HG02759 (cell line): ENCODE data around the gene GDF15.

Experiments used
- ATAC-seq: cut with Tn5 transposase; IDR thresholded peaks from one replicate; pipeline ENCODE4 v1.9.1; 2021; ENCODE audit warnings: mild to moderate bottlenecking, moderate library complexity; ENCODE audit not compliant: unreplicated experiment

Gene GDF15

GRCh38 chr19:18428787-18429674 lies 43.1 kb downstream of the GDF15 start:
- peak; percentile 73 for ATAC-seq

- no peak for ATAC-seq
These were observed 43.9 kb downstream of the GDF15 start for GRCh38 chr19:18429717-18430416.

DNA sequence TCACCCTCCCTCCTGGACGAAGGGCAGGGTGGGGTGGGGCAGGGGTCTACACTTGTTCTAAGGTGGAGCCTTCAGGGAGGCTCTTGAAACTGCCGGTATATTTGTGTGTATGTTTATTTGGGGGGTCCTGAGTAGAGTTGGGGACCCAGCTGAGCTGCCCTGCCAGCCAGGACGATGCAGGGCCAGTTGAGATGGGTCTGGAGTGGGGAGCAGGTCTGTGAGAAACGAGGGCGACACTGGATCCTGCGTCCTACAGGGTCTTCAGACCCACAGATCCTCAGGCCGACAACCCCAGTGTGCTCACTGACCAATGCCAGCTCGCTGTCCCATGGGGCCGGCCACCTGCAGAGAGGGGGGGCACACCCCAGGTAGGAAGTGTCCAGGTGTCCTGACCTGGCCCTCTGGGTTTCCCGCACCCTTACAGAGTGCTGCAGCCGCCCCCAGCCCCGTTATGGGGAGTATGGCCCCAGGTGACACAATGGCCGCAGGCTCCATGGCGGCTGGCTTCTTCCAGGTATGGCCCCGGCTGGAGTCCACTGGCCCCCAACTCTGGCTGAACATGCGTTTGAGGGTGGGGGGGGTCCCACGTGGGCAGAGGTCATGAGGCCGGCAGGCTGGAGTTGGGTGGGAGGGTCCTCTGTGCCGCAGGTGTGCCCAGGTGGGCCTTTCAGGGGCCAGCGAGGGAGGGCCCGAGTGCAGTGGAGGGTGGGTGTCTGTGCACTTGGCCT lies 44.6 kb downstream of the GDF15 start:
- no peak for ATAC-seq

GRCh38 chr19:18431351-18432197 lies 45.6 kb downstream of the GDF15 start:
- no peak for ATAC-seq

GRCh38 chr19:18432275-18433014 lies 46.5 kb downstream of the GDF15 start:
- no peak for ATAC-seq

DNA sequence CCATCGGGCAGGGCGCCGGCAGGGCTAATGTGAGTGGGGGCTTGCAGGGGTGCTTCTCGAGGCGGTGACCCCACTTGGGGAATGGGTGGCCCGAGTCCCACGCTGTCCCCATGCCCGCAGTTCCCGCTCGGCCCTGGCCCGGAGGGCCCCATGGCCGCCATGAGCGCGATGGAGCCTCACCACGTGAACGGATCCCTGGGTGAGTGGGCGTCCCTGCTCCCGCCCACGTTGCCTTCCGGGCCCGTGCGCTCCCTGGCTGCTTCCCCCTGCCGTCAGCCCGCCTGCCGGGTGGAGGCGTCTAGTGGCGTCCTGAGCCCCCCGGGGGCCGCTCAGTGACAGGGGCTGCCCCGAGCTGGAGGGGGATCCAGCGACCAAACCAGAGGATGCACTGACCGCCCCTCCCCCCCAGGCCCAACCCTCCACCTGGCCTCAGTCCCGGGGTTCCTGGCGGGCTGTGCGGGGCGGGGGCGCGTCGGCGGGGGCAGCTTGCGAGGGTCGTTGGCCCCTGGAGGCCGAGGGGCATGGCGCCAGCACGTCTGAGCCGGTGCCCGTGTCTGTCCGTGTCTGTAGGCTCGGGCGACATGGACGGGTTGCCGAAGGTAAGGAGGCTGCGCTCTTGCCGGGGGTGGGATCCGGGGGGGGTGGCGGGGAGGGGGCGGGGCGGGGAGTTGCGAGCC lies 47.2 kb downstream of the GDF15 start:
- no peak for ATAC-seq

DNA sequence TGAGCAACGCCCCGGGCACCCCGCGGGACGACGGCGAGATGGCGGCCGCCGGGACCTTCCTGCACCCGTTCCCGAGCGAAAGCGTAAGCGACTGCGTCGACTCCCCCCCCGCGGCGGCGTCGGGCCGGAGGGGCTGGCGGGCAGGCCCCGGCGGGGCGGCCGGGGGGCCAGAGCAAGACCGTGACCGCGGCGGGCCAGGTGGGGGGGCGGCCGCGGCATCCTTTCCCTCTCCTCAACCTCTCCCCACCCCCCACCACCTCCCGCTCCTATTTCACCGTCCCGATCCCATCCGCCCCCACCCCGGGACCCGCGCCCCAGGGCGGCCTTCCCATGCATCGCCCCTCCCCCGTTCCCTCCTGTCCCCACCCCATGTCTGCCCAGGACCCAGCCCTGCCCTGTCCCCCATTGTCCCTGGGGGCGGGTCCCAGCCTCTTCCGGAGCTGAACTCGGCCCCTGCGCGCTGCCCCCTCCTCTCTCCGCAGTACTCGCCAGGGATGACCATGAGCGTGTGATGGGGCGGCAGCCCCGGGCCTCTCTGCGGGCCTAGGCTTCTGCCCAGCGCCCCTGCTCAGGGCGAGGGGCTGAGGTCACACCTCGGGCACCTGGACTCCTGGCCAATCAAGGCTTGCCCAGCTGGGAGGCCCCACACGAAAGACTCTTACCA lies 47.9 kb downstream of the GDF15 start:
- no peak for ATAC-seq

DNA sequence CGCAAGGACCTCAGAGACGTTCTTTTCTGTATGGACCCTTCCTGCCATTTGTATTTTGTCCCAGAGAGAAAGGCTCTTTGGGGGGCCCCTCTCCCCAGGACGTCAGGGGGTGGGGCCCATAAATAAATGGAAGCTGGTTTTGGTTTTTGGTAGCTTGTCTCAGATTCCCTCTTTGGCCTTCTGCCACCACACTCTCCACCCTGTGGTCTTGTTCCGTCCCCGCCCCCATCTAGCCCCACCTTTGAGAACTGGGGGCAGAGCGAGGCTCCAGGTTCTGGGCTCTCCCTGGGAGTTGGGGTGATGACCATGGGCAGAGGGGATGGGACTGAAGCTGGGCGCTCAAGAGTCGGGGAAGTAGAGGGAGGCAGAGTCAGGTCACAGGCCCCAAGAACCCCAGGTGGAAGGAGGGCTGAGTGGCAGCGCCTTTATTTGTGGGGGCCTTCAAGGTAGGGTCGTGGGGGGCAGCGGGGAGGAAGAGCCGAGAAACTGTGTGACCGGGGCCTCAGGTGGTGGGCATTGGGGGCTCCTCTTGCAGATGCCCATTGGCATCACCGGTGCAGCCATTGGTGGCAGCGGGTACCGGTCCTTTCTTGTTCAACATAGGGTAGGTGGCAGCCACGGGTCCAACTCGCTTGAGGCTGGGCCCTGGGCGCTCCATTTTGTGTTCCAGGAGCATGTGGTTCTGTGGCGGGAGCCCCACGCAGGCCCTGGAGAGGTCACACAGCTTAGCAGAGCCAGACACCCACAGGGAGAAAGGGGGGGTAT lies 48.6 kb downstream of the GDF15 start:
- no peak for ATAC-seq

GRCh38 chr19:18435178-18435841 lies 49.4 kb downstream of the GDF15 start:
- no peak for ATAC-seq

DNA sequence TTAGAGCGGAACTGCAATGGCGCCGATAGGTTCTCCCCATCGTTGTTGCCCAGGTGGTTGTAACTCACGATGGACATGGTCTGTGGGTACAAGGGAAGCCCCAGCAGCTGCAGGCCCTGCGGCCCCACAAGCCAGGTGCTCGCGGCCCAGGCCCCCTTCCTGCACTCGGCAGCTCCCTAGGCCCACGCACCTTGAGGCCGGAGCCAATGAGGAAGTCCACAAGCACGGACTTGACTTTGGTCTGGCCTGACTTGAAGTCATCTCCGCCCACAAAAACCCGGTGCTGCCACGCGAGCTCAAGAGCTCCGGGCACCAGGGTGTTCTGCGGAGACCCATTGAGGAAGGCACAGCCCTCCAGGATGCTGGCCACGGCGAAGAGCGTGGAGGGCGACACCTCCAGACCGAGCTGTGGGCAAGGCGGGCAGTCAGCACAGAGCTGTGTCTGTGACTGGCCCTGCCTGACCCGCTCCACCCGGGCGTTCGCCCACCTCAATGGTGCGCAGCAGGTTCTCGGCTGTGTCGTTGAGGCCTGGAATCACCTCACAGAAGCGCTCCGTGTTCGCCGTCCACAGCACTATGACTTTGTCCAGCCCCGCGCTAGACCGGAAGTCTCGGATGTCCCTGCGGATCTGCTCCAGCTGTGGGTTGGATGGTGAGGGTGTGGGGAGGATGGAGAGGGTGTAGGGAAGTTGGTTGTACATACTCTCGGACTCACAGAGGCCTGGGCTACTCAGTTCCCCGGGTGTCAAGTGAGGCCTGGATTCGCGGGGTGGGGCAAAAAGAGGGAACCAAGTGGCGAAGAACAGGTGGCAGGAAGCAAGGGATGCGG lies 50.1 kb downstream of the GDF15 start:
- no peak for ATAC-seq

DNA sequence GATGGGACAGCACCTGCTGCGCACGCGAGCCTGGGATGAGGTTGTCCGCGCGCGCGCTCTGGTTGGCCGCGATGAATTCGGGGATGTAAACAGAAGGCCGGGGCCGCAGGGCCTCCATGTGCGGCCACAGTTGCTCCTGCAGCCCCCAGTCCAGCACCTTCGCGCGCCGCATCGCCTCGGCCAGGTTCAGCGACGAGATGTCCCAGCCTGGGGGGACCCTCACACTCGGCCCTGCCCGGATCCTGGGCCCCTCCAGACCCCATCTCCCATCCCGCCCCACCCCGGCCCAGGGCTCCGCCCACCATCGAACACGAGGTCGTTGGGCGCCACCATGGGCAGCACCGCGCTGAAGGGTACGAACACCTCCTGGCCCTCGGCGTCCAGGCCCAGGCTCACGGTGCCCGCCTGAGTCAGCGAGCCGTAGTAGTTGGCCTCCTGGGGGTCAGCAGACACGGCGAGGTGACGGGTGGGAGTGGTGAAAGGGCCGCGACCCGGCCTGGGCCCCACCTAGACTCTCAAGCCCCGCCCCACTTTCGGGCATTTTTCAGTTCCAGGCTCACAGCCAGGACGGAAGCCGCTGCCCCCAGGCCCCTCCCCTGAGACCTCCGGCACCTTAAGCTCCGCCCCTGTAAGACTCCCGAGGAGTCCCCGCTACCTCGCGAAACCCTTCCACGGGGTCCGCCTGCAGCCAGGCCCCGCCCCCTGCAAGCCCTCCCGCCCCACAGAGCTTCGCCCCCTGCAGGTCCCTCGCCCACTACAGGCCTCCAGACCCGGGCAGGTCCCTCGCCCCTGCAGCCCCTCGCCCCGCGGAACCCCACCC lies 50.9 kb downstream of the GDF15 start:
- ATAC-seq = peak; percentile 60

DNA sequence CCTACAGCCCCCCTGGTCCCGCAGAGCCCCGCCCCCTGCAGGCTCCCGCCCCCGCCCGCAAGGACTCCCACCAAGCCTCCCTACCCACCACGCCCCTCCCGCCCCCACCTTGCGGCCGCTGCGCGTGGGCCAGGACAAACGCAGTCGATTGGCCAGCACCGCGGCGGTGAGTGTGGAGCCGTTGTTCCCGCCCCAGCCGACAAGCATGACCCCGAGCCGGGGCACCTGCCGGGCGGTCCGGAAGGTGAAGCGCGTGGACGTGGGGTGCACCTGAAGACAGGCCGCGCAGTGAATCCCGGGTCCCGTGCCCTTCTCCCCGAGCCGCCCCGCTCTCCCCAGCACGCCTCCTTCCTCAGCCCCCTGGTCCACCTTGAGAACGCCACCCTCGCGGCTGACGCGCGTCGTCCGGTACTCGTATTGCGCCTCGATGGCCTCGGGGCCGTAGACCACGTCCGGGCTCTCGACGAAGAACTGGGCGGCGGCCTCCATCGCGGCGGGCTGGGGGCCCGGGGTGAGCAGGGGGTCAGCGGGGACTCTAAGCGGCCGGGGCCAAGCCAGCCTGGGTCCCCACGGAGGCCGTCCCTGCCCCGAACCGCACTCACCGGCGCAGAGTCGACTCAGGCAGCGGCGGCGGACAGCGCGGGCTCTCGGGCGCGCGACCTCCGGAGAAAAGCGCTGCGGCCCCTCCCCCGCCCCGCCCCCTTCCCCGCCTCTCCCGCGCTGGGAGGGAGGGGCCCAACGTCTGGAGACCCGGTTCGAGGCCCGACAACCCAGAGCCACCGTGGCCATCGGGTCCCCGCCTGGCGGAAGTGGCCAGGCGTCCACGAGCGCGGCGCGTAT lies 51.8 kb downstream of the GDF15 start, which contains the start of gene ISYNA1:
TSS of gene ISYNA1 (minus strand) at position 643 of the 840 bp plus-strand sequence. CDS start at position 489, 154 bp downstream.
- peak; percentile 14 for ATAC-seq

- no peak for ATAC-seq
These were observed 52.5 kb downstream of the GDF15 start for GRCh38 chr19:18438331-18439024.
